OCI-LY1 (cell line): Measurements from ENCODE around the gene PRPSAP1.
"Not testable (repeated sequence)": the region's sequence is repeated elsewhere in the genome, so short reads cannot be mapped to it uniquely, and the experiment has no call there.

Experiments used
- H2AFZ ChIP-seq: fragments of 200-600 bp; sonication (generic), shearing (Covaris generic); 2 replicates; pipeline ENCODE4 v1.6.0; 2014; ENCODE audit warnings: antibody characterized with exemption, mild to moderate bottlenecking, low read length
- H3F3A ChIP-seq: fragments of 200-600 bp; sonication (generic), shearing (Covaris generic); 2 replicates; pipeline ENCODE4 v1.6.0; 2014; ENCODE audit warnings: mild to moderate bottlenecking, antibody characterized with exemption, low read length, moderate library complexity; ENCODE audit not compliant: insufficient read depth
- H3K27ac ChIP-seq: fragments of 200-600 bp; sonication (generic); 2 replicates; pipeline ENCODE4 v1.5.1; 2014; ENCODE audit warnings: low read length, mixed run types, mild to moderate bottlenecking, low read depth; ENCODE audit not compliant: poor library complexity, severe bottlenecking
- H3K27me3 ChIP-seq: fragments of 200-600 bp; sonication (generic); 2 replicates; pipeline ENCODE4 v1.6.0; 2014; ENCODE audit warnings: antibody characterized with exemption, mild to moderate bottlenecking, low read length, moderate library complexity; ENCODE audit not compliant: insufficient read depth
- H3K36me3 ChIP-seq: fragments of 200-600 bp; sonication (generic); 2 replicates; pipeline ENCODE4 v1.6.1; 2014; ENCODE audit warnings: mild to moderate bottlenecking, antibody characterized with exemption, low read length, moderate library complexity, mixed read lengths; ENCODE audit not compliant: insufficient read depth
- H3K4me1 ChIP-seq: fragments of 200-600 bp; sonication (generic); 2 replicates; pipeline ENCODE4 v1.5.1; 2014; ENCODE audit warnings: mild to moderate bottlenecking, low read length, moderate library complexity; ENCODE audit not compliant: insufficient read depth, severe bottlenecking
- H3K4me2 ChIP-seq: fragments of 200-600 bp; sonication (generic), shearing (Covaris generic); 2 replicates; pipeline ENCODE4 v1.6.1; 2014; ENCODE audit warnings: low read length
- H3K4me3 ChIP-seq: fragments of 200-600 bp; sonication (generic); 2 replicates; pipeline ENCODE4 v1.5.1; 2014; ENCODE audit warnings: low read length, low read depth, mild to moderate bottlenecking, mixed read lengths; ENCODE audit not compliant: poor library complexity, severe bottlenecking
- H3K79me2 ChIP-seq: fragments of 200-600 bp; shearing (Covaris generic); 2 replicates; pipeline ENCODE4 v1.6.1; 2016; ENCODE audit warnings: mixed run types, low read length, mixed read lengths; ENCODE audit not compliant: insufficient read depth
- H3K9ac ChIP-seq: fragments of 200-600 bp; sonication (generic), shearing (Covaris generic); 2 replicates; pipeline ENCODE4 v1.6.1; 2014; ENCODE audit warnings: mild to moderate bottlenecking, low read length, mixed read lengths
- H3K9me2 ChIP-seq: fragments of 200-600 bp; sonication (generic), shearing (Covaris generic); 2 replicates; pipeline ENCODE4 v1.6.1; 2014; ENCODE audit warnings: low read depth, mild to moderate bottlenecking, low read length, mixed read lengths
- H3K9me3 ChIP-seq: fragments of 200-600 bp; shearing (Covaris generic); 2 replicates; pipeline ENCODE4 v1.6.1; 2014; ENCODE audit warnings: low read length, mixed read lengths
- H4K20me1 ChIP-seq: fragments of 200-600 bp; sonication (generic), shearing (Covaris generic); 2 replicates; pipeline ENCODE4 v1.6.0; 2016; ENCODE audit warnings: mild to moderate bottlenecking, low read length; ENCODE audit not compliant: insufficient read depth
- CTCF ChIP-seq: fragments of 200-600 bp; sonication (generic), shearing (Covaris generic); IDR thresholded peaks from 2 replicates; pipeline ENCODE4 v1.5.1; 2017; ENCODE audit warnings: mild to moderate bottlenecking, antibody characterized with exemption, low read length, moderate library complexity, mixed read lengths
- EZH2 ChIP-seq: fragments of 200-600 bp; sonication (generic), shearing (Covaris generic); IDR thresholded peaks from 2 replicates; pipeline ENCODE4 v1.8.0; 2017; ENCODE audit warnings: borderline replicate concordance, mixed run types, mild to moderate bottlenecking, antibody characterized with exemption, low read length, moderate library complexity, mixed read lengths

PRPSAP1 gene

GRCh38 chr17:76268991-76269981 lies 84.4 kb downstream of the PRPSAP1 start:
- TF ChIP-seq EZH2 (no peak), CTCF (no peak)
- no peaks in the 10 kb centered on the region for H3K9me2 ChIP-seq
- H3K4me3 ChIP-seq, result no peak overlapping the region
- no peaks in the 10 kb centered on the region for H3K9me3 ChIP-seq
- H3K27me3 ChIP-seq, result no peaks in the 10 kb centered on the region; the same call in 1 of the 2 replicates
- no peaks in the 10 kb centered on the region for H3K79me2 ChIP-seq
- H3F3A ChIP-seq, result no peaks in the 10 kb centered on the region
- H3K9ac ChIP-seq, result no peak overlapping the region
- no peaks in the 10 kb centered on the region for H4K20me1 ChIP-seq
- H3K4me2 ChIP-seq, result no peak overlapping the region
- peaks cover 21% of the 10 kb centered on the region for H3K36me3 ChIP-seq
- H3K4me1 ChIP-seq, result peaks cover 44% of the 10 kb centered on the region
- H2AFZ ChIP-seq, result no peak overlapping the region
- no peak overlapping the region for H3K27ac ChIP-seq

GRCh38 chr17:76268015-76268749 lies 85.5 kb downstream of the PRPSAP1 start:
- Histone ChIP-seq H3K9me3 (no peaks in the 10 kb centered on the region), H3K4me1 (peaks cover 55% of the 10 kb centered on the region), H4K20me1 (no peaks in the 10 kb centered on the region), H3F3A (no peaks in the 10 kb centered on the region), H3K9me2 (no peaks in the 10 kb centered on the region), H3K79me2 (no peaks in the 10 kb centered on the region), H3K27me3 (no peaks in the 10 kb centered on the region; the same call in 1 of the 2 replicates), H3K27ac (no peak overlapping the region), H3K36me3 (peaks cover 21% of the 10 kb centered on the region), H3K4me3 (no peak overlapping the region), H3K4me2 (peak overlapping the region; percentile 17; the same call in 1 of the 2 replicates), H3K9ac (no peak overlapping the region), H2AFZ (no peak overlapping the region)
- TF ChIP-seq EZH2, result no peak
- TF ChIP-seq CTCF, result no peak

GRCh38 chr17:76267581-76268001 lies 86.1 kb downstream of the PRPSAP1 start:
- not testable (repeated sequence) for H3F3A ChIP-seq

More at GRCh38 chr17:76267581-76268001, 86.1 kb downstream of the PRPSAP1 start:
- not testable (repeated sequence) for H2AFZ ChIP-seq, H3K9ac ChIP-seq, H3K9me2 ChIP-seq, H3K27ac ChIP-seq, H3K9me3 ChIP-seq, H3K4me3 ChIP-seq, H3K27me3 ChIP-seq, H4K20me1 ChIP-seq, H3K79me2 ChIP-seq
- peak overlapping the region; percentile 17; the same call in 1 of the 2 replicates for H3K4me2 ChIP-seq
- H3K4me1 ChIP-seq, result peaks cover 61% of the 10 kb centered on the region
- peaks cover 21% of the 10 kb centered on the region for H3K36me3 ChIP-seq
